Duodenal mucosa (tissue), 2 donors: Measurements from ENCODE around the gene RAP1GAP.
A peak's percentile ranks its signal among the peaks of the same experiment; 100 is the strongest.

Source experiments
- H3K27ac ChIP-seq: one replicate; pipeline ENCODE4 v1.7.0; 2013; ENCODE audit warnings: low read depth, low read length
- H3K27me3 ChIP-seq, 2 donors: one replicate each; pipeline ENCODE4 v1.7.0; 2013; ENCODE audit warnings: low read length in 2 of 2, control low read depth in 1 of 2; ENCODE audit not compliant: insufficient read depth in 2 of 2, control insufficient read depth in 1 of 2
- H3K36me3 ChIP-seq, 2 donors: one replicate each; pipeline ENCODE4 v1.7.0; 2013; ENCODE audit warnings: low read length in 2 of 2, control low read depth in 1 of 2; ENCODE audit not compliant: insufficient read depth in 2 of 2, control insufficient read depth in 1 of 2
- H3K4me1 ChIP-seq, 2 donors: one replicate each; pipeline ENCODE4 v1.7.0; 2013; ENCODE audit warnings: low read length in 2 of 2, control low read depth in 1 of 2; ENCODE audit not compliant: insufficient read depth in 2 of 2, control insufficient read depth in 1 of 2
- H3K4me3 ChIP-seq, 2 donors: one replicate each; pipeline ENCODE4 v1.7.0; 2013; ENCODE audit warnings: low read length in 2 of 2, low read depth in 1 of 2
- H3K9ac ChIP-seq, 2 donors: one replicate each; pipeline ENCODE4 v1.7.0; 2013; ENCODE audit warnings: low read length in 2 of 2, low read depth in 1 of 2
- H3K9me3 ChIP-seq, 2 donors: one replicate each; pipeline ENCODE4 v1.7.0; 2013; ENCODE audit warnings: low read length in 2 of 2, control low read depth in 1 of 2; ENCODE audit not compliant: control insufficient read depth in 1 of 2

RAP1GAP gene

GRCh38 chr1:21662426-21663247, 6.5 kb downstream of the RAP1GAP start:
- H3K9ac ChIP-seq: no peak overlapping the region
- no peaks in the 10 kb centered on the region for H3K36me3 ChIP-seq
- H3K4me1 ChIP-seq: no peaks in the 10 kb centered on the region
- no peak overlapping the region for H3K27ac ChIP-seq
- no peaks in the 10 kb centered on the region for H3K9me3 ChIP-seq
- peaks cover 6 to 32% of the 10 kb centered on the region in 2 donors for H3K27me3 ChIP-seq
- H3K4me3 ChIP-seq: no peak overlapping the region

GRCh38 chr1:21661886-21662285, 7.3 kb downstream of the RAP1GAP start:
- Histone ChIP-seq H3K27me3 (peaks cover 0 to 25% of the 10 kb centered on the region in 2 donors), H3K9me3 (no peaks in the 10 kb centered on the region), H3K27ac (no peak overlapping the region), H3K4me1 (peaks cover 0 to 2% of the 10 kb centered on the region in 2 donors), H3K4me3 (no peak overlapping the region), H3K36me3 (no peaks in the 10 kb centered on the region), H3K9ac (no peak overlapping the region)

DNA sequence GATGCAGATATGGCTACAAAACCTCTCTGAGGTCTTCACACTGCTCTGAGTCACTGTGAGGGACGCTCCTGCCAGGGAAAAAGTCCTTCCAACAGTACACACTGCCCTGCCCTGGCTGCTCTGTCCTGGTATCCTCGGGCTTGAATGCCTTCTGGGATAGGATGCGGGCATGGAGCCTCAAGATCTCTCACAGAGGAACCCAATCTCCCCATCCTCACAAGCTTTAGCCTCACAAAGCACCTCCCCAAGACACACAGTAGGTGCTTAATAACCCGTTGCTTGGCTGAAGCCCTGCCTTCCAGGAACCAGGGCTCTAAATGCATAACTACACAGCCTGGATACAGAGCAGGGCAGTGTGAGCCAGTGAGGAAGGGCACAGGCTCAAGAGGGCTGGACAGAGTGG, 9.2 kb downstream of the RAP1GAP start:
- no peak overlapping the region for H3K9ac ChIP-seq
- no peaks in the 10 kb centered on the region for H3K9me3 ChIP-seq
- H3K27me3 ChIP-seq: peaks cover 0 to 10% of the 10 kb centered on the region in 2 donors
- H3K4me3 ChIP-seq: no peak overlapping the region
- no peak overlapping the region for H3K27ac ChIP-seq
- H3K4me1 ChIP-seq: peaks cover 0 to 8% of the 10 kb centered on the region in 2 donors
- no peaks in the 10 kb centered on the region for H3K36me3 ChIP-seq

DNA sequence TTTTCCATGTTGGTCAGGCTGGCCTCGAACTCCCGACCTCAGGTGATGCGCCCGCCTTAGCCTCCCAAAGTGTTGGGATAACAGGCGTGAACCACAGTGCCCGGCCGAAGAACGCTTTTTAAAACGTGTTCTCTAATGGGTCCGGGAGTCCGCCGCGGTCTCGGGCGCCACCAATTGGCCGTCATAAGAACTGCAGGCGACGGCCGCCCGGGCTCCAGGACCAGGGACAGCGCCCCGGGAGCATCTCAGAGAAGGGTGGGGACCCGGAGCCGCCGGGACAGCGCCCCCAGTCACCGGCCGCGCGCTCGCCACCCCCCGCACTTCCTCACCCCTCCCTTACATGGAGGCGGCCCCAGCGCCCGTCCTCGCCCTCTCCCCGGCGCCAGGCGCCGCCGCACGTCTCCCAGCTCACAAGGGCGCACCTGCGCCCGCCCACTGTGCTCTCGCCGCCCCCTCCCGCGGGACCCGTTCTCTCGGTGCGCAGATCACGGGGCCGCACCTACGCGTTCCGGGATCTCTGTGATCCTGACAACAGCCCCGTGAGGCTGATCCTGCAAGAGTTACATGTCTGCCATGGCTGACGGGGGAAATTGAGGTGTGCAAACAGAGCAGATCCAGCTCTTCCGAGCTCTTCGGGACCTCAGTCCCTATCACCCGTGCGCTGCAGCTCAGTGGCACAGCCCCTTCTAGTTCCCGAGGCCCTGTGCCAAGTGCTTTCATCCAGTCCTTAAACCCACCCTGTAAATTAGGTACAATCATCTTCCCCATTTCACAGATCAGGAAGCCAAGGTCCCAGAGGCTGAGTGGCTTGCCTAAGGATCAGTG, 9.8 kb downstream of the RAP1GAP start:
- Histone ChIP-seq H3K9me3 (no peaks in the 10 kb centered on the region), H3K27ac (no peak overlapping the region), H3K36me3 (no peaks in the 10 kb centered on the region), H3K4me1 (peaks cover 0 to 8% of the 10 kb centered on the region in 2 donors), H3K9ac (no peak overlapping the region), H3K27me3 (peaks cover 0 to 7% of the 10 kb centered on the region in 2 donors), H3K4me3 (peak overlapping the region; percentile 22 to 50)

DNA sequence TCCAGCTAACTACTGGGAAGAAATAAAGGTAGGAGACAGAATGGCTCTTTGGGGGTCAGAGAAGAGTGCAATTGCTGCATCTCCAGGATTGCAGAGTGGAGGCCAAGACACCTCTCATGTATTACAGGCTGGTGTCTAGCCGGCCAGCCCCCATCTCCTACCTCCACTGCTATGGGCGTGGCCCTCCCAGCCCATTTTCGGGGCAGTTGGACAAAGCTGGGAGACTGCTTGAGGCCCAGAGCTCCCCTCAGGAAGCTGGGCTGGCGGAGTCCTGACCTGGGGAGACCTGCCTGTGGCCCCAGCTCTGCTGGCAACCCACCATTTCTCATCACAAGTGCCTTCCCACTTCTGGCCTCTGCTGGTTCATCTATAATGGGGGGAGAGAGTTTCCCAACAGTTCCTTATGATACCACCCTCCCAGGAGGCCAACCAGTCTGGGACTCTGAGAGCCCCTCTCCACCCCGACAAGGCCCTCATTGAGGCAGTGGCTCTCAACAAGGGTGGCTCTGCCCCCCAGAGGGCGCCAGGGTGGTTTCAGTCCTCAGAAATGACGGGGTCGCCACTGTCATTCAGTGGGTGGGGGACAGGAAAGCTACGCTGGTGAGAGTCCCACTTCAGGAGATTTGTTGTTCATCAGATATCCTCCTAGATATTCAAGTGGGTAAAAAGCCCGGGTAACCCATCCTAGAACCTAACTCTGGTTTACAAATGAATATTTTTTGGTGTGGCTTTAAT, 11.5 kb downstream of the RAP1GAP start:
- no peak overlapping the region for H3K27ac ChIP-seq
- H3K4me1 ChIP-seq: peaks cover 7 to 14% of the 10 kb centered on the region in 2 donors
- no peaks in the 10 kb centered on the region for H3K9me3 ChIP-seq
- peaks cover 0 to 7% of the 10 kb centered on the region in 2 donors for H3K27me3 ChIP-seq
- H3K9ac ChIP-seq: no peak overlapping the region
- no peaks in the 10 kb centered on the region for H3K36me3 ChIP-seq
- no peak overlapping the region for H3K4me3 ChIP-seq

GRCh38 chr1:21655748-21656147, 13.4 kb downstream of the RAP1GAP start:
- no peak overlapping the region for H3K9ac ChIP-seq
- no peaks in the 10 kb centered on the region for H3K9me3 ChIP-seq
- no peaks in the 10 kb centered on the region for H3K36me3 ChIP-seq
- H3K27me3 ChIP-seq: peaks cover 0 to 11% of the 10 kb centered on the region in 2 donors
- H3K27ac ChIP-seq: no peak overlapping the region
- H3K4me1 ChIP-seq: peaks cover 21% of the 10 kb centered on the region in 2 donors
- H3K4me3 ChIP-seq: no peak overlapping the region

- H3K27ac ChIP-seq: no peak overlapping the region
- H3K27me3 ChIP-seq: peaks cover 0 to 6% of the 10 kb centered on the region in 2 donors
- no peak overlapping the region for H3K9ac ChIP-seq
- H3K4me1 ChIP-seq: peaks cover 21 to 23% of the 10 kb centered on the region in 2 donors
- H3K4me3 ChIP-seq: no peak overlapping the region
- H3K9me3 ChIP-seq: no peaks in the 10 kb centered on the region
- H3K36me3 ChIP-seq: no peaks in the 10 kb centered on the region
Observed at GRCh38 chr1:21655259-21655658, 13.9 kb downstream of the RAP1GAP start.

GRCh38 chr1:21654209-21654608, 14.9 kb downstream of the RAP1GAP start:
- H3K9ac ChIP-seq: no peak overlapping the region
- no peaks in the 10 kb centered on the region for H3K9me3 ChIP-seq
- no peak overlapping the region for H3K27ac ChIP-seq
- H3K36me3 ChIP-seq: no peaks in the 10 kb centered on the region
- H3K27me3 ChIP-seq: peaks cover 0 to 7% of the 10 kb centered on the region in 2 donors
- no peak overlapping the region for H3K4me3 ChIP-seq
- H3K4me1 ChIP-seq: peaks cover 21 to 23% of the 10 kb centered on the region in 2 donors

- no peak overlapping the region for H3K4me3 ChIP-seq
- H3K27ac ChIP-seq: no peak overlapping the region
- H3K27me3 ChIP-seq: peaks cover 0 to 7% of the 10 kb centered on the region in 2 donors
- H3K4me1 ChIP-seq: peaks cover 21 to 25% of the 10 kb centered on the region in 2 donors
- no peak overlapping the region for H3K9ac ChIP-seq
- no peaks in the 10 kb centered on the region for H3K36me3 ChIP-seq
- H3K9me3 ChIP-seq: no peaks in the 10 kb centered on the region
Observed at GRCh38 chr1:21653744-21654100, 15.4 kb downstream of the RAP1GAP start.
